Panc1 (cell line): ENCODE results near the gene ZNF81. TPM values are rescaled to one million over a fixed set of nuclear protein-coding genes. Genes with fewer than 3 reads are reported as not detected.

ENCODE experiments used
- ATAC-seq: fragments of 200-7000 bp; cut with Tn5 transposase; 2 replicates; pipeline ENCODE4 v1.9.1; 2020; ENCODE audit warnings: mild to moderate bottlenecking, moderate library complexity
- BruUV-seq: library from RNA; stranded (reverse); fragments of 400-500 nt; replicated peaks from 2 replicates; lab custom pipeline; 2021; lab: Mats Ljungman, UMichigan
- CTCF ChIA-PET: fragments of 300-600 bp; sonication (Branson Sonifier 250); formaldehyde crosslinking; loops from one replicate; lab custom pipeline; 2022; ENCODE audit warnings: antibody characterized with exemption; lab: Charles Lee
- POLR2A ChIA-PET: fragments of 300-600 bp; sonication (Branson Sonifier 250); formaldehyde crosslinking; loops from one replicate; lab custom pipeline; 2022; ENCODE audit warnings: antibody characterized with exemption; lab: Charles Lee
- DNase-seq: peaks from one replicate; pipeline ENCODE4 v3.0.0-alpha.2; 2010; ENCODE audit warnings: low read depth, low spot score
- H3K27ac ChIP-seq: 2 replicates; pipeline ENCODE4 v1.5.1; 2011; ENCODE audit warnings: mild to moderate bottlenecking, low read length, inconsistent platforms
- H3K27me3 ChIP-seq: fragments of 200-500 bp; sonication (Bioruptor generic); 2 replicates; pipeline ENCODE4 v1.6.0; 2014; ENCODE audit warnings: low read length, inconsistent platforms; ENCODE audit not compliant: control insufficient read depth, insufficient read depth
- H3K36me3 ChIP-seq: fragments of 200-500 bp; sonication (Bioruptor generic); 2 replicates; pipeline ENCODE4 v1.5.1; 2014; ENCODE audit warnings: inconsistent platforms, mild to moderate bottlenecking, low read length, moderate library complexity; ENCODE audit not compliant: control insufficient read depth, insufficient read depth
- H3K4me1 ChIP-seq: 2 replicates; pipeline ENCODE4 v1.5.1; 2011; ENCODE audit warnings: inconsistent platforms, mild to moderate bottlenecking, low read length, moderate library complexity; ENCODE audit not compliant: control insufficient read depth, insufficient read depth
- H3K4me3 ChIP-seq, 2 experiments: 2 replicates each; pipeline ENCODE4 v1.5.1; 2011 to 2012; ENCODE audit warnings: low read depth in 2 of 2, low read length in 2 of 2, mild to moderate bottlenecking in 2 of 2, inconsistent platforms in 1 of 2, moderate library complexity in 1 of 2
- H3K9me3 ChIP-seq: fragments of 200-500 bp; sonication (Bioruptor generic); 2 replicates; pipeline ENCODE4 v1.5.1; 2014; ENCODE audit warnings: low read depth, mild to moderate bottlenecking, inconsistent platforms, low read length, moderate library complexity; ENCODE audit not compliant: control insufficient read depth, insufficient read depth
- CTCF ChIP-seq: fragments of 450-650 bp; IDR thresholded peaks from 2 replicates; pipeline ENCODE4 v1.5.1; 2017; ENCODE audit warnings: mild to moderate bottlenecking
- POLR2AphosphoS5 ChIP-seq: IDR thresholded peaks from 2 replicates; pipeline ENCODE4 v1.6.1; 2012; ENCODE audit warnings: mild to moderate bottlenecking, low read depth, low read length, moderate library complexity
- REST ChIP-seq, 2 experiments: IDR thresholded peaks; 2 replicates each; pipeline ENCODE4 v1.6.1; 2011 to 2012; ENCODE audit warnings: low read depth in 2 of 2, control low read depth in 1 of 2, low read length in 1 of 2, mild to moderate bottlenecking in 1 of 2, moderate library complexity in 1 of 2; ENCODE audit not compliant: insufficient read depth in 1 of 2
- SIN3A ChIP-seq: IDR thresholded peaks from 2 replicates; pipeline ENCODE4 v1.6.1; 2012; ENCODE audit warnings: low read depth, mild to moderate bottlenecking, low read length, moderate library complexity, borderline replicate concordance; ENCODE audit not compliant: insufficient read depth
- TCF7L2 ChIP-seq: IDR thresholded peaks from 2 replicates; pipeline ENCODE4 v1.6.1; 2011; ENCODE audit warnings: mild to moderate bottlenecking, low read depth, low read length, inconsistent platforms
- in situ Hi-C: cut with HindIII; loops from 2 replicates; pipeline ENCODE4 v1.10.0; 2016; ENCODE audit warnings: low sequenced_read_pairs, low pct_unique_long_range_greater_than_20kb
- intact Hi-C: fragments of 100-400 bp; cut with micrococcal nuclease; formaldehyde crosslinking; loops from one replicate; pipeline ENCODE4 v1.10.0; 2022; ENCODE audit not compliant: unreplicated experiment
- total RNA-seq: library from RNA; stranded (reverse); gene quantifications from one replicate; pipeline ENCODE4 v1.2.1, GENCODE V29; 2021; ENCODE audit not compliant: unreplicated experiment

The ZNF81 gene
- total RNA-seq, 1 experiment from 2014 or later = 10.7 TPM

- ChIA-PET CTCF (no interaction called here), POLR2A (no interaction called here)
- BruUV-seq = no TSS peak
- ATAC-seq = no peak
- in situ Hi-C loops (no loop called here), intact Hi-C loops (no loop called here)
- H3K27ac ChIP-seq = no peak overlapping the region
- no peaks in the 10 kb centered on the region for H3K27me3 ChIP-seq
- no peak overlapping the region for H3K4me3 ChIP-seq
- no peaks in the 10 kb centered on the region for H3K4me1 ChIP-seq
- no peaks in the 10 kb centered on the region for H3K36me3 ChIP-seq
- no peaks in the 10 kb centered on the region for H3K9me3 ChIP-seq
- DNase-seq = no peak
- TF ChIP-seq SIN3A (no peak), CTCF (no peak), TCF7L2 (no peak), POLR2AphosphoS5 (no peak), REST (IDR thresholded peaks at IDR 0.05; ENCODE audit: insufficient read depth in 1 of 2, low read depth in 2 of 2, low read length in 1 of 2) (no peak)
These were observed 48.8 kb downstream of the ZNF81 start for GRCh38 chrX:47885501-47885900.

GRCh38 chrX:47898024-47898423, 61.3 kb downstream of the ZNF81 start:
- Histone ChIP-seq H3K4me1 (no peaks in the 10 kb centered on the region), H3K27ac (no peak overlapping the region), H3K9me3 (peaks cover 6% of the 10 kb centered on the region; the same call in 1 of the 2 replicates), H3K36me3 (no peaks in the 10 kb centered on the region), H3K4me3 (no peak overlapping the region), H3K27me3 (no peaks in the 10 kb centered on the region)
- ATAC-seq = no peak
- intact Hi-C loops (no loop called here), in situ Hi-C loops (no loop called here)
- ChIA-PET POLR2A (no interaction called here), CTCF (no interaction called here)
- no TSS peak for BruUV-seq
- DNase-seq = no peak
- TF ChIP-seq SIN3A = no peak
- no peak for TF ChIP-seq CTCF
- TF ChIP-seq POLR2AphosphoS5 = no peak
- no peak for TF ChIP-seq TCF7L2
- no peak for TF ChIP-seq REST (IDR thresholded peaks at IDR 0.05; ENCODE audit: insufficient read depth in 1 of 2, low read depth in 2 of 2, low read length in 1 of 2)
